ENCODE data around the gene RUFY3.

DNA sequence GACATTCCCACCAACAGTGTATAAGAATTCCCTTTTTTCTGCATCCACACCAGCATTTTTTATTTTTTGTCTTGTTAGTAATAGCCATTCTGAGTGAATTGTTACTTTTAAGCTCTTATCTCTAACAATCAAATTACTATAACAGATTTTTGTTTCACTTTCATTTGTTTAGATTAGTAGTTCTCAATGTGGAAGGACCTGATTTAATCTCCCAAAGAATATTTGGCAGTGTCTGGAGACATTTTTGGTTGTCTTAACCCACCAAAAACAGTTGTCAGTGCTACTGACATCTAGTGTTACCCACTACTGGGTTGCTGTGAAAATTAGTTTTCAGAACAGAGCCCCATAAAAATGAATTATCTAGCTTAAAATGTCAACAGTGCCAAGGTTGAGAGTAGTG lies 37.9 kb downstream of the RUFY3 start:
- TF ChIP-seq, protein P1, sequence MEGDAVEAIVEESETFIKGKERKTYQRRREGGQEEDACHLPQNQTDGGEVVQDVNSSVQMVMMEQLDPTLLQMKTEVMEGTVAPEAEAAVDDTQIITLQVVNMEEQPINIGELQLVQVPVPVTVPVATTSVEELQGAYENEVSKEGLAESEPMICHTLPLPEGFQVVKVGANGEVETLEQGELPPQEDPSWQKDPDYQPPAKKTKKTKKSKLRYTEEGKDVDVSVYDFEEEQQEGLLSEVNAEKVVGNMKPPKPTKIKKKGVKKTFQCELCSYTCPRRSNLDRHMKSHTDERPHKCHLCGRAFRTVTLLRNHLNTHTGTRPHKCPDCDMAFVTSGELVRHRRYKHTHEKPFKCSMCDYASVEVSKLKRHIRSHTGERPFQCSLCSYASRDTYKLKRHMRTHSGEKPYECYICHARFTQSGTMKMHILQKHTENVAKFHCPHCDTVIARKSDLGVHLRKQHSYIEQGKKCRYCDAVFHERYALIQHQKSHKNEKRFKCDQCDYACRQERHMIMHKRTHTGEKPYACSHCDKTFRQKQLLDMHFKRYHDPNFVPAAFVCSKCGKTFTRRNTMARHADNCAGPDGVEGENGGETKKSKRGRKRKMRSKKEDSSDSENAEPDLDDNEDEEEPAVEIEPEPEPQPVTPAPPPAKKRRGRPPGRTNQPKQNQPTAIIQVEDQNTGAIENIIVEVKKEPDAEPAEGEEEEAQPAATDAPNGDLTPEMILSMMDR (IDR thresholded peaks at IDR 0.05) = no peak
- TF ChIP-seq EZH2 (IDR thresholded peaks at IDR 0.05) (no peak), EZH2phosphoT487 (IDR thresholded peaks at IDR 0.05) (no peak)
